Right lobe of liver (tissue), 6 donors: ENCODE data around the gene RBFOX1. TPM values are rescaled to one million over a fixed set of nuclear protein-coding genes. Genes with fewer than 3 reads are reported as not detected.

Experiments used
- ATAC-seq, 4 donors: fragments of 200-7000 bp; cut with Tn5 transposase; one replicate each; pipeline ENCODE4 v1.9.1; 2020; ENCODE audit warnings: mild to moderate bottlenecking in 4 of 4, moderate library complexity in 4 of 4
- DNase-seq, 3 donors: peaks; one replicate each; pipeline ENCODE4 v3.0.0-alpha.2; 2020
- H3K27ac ChIP-seq, 3 donors: fragments of 200-600 bp; one replicate each; pipeline ENCODE4 v1.8.0; 2022
- H3K27me3 ChIP-seq, 2 donors: fragments of 200-600 bp; one replicate each; pipeline ENCODE4 v1.8.0; 2022
- H3K36me3 ChIP-seq, 4 donors: fragments of 200-600 bp; sonication (generic) in 1 of 4; one replicate each; pipeline versions ENCODE4 v1.5.1 to v1.8.0; 2017 to 2022; ENCODE audit warnings: control low read depth in 1 of 4
- H3K4me1 ChIP-seq, 4 donors: fragments of 200-600 bp; sonication (generic) in 1 of 4; one replicate each; pipeline versions ENCODE4 v1.5.1 to v1.8.0; 2017 to 2022; ENCODE audit warnings: control low read depth in 1 of 4
- H3K4me3 ChIP-seq, 3 donors: fragments of 200-600 bp; one replicate each; pipeline ENCODE4 v1.8.0; 2022
- H3K9me3 ChIP-seq, 4 donors: fragments of 200-600 bp; sonication (generic) in 1 of 4; one replicate each; pipeline versions ENCODE4 v1.5.1 to v1.8.0; 2017 to 2022; ENCODE audit warnings: control low read depth in 1 of 4
- CTCF ChIP-seq, 4 donors: fragments of 200-600 bp in 3 of 4; fragments of 450-650 bp in 1 of 4; IDR thresholded peaks; one replicate each; pipeline versions ENCODE4 v1.5.1 to v1.8.0; 2016 to 2022; ENCODE audit warnings: antibody characterized with exemption in 4 of 4, mild to moderate bottlenecking in 2 of 4
- POLR2A ChIP-seq: fragments of 450-650 bp; IDR thresholded peaks from one replicate; pipeline ENCODE4 v1.6.1; 2017; ENCODE audit warnings: antibody characterized with exemption, mild to moderate bottlenecking
- WGBS: methylation state at CpG from one replicate; pipeline ENCODE4 v1.1.6; 2018; ENCODE audit warnings: low coverage, low lambda C conversion rate; ENCODE audit not compliant: insufficient coverage; ENCODE audit errors: missing lambda C conversion rate; 5-methylcytosine and 5-hydroxymethylcytosine counted together
- intact Hi-C, 2 donors: fragments of 100-400 bp; cut with DNase I; formaldehyde crosslinking; loops; one replicate each; pipeline versions ENCODE4 v1.11.2 to v1.14.1; 2022
- total RNA-seq, 6 experiments: library from RNA; depleted of rRNA in 2 of 6; stranded (reverse); fragments of >200 nt in 2 of 6; fragmentation: NEBNext Ultra II Directional in 3 of 6; extraction: Animal tissue kit (Norgen Biotek cat#: 25700) in 3 of 6; gene quantifications; one replicate each; pipeline versions ENCODE4 v1.1.0 to v1.2.4, GENCODE V29; 2016 to 2023
- donor health status: DM: no; HTN: yes; CAD: no.
- donor health status: DM: no; HTN: no; CAD: no.
- donor health status: DM: no; HTN: no; CAD: no.
- donor health status: DM: no; HTN: yes; CAD: no.
- donor health status: DM: no; HTN: yes; CAD: no.

RBFOX1 gene
- total RNA-seq, 6 experiments from 2014 or later = 0.19 TPM; not detected in 5

GRCh38 chr16:7317982-7318381 is 14.7 kb upstream of the RBFOX1 start:
- DNase-seq (no peak), ATAC-seq (no peak)
- intact Hi-C loops = no loop called here
- Histone ChIP-seq H3K27ac (no peak overlapping the region), H3K36me3 (no peaks in the 10 kb centered on the region), H3K4me1 (no peaks in the 10 kb centered on the region), H3K9me3 (no peaks in the 10 kb centered on the region), H3K27me3 (no peaks in the 10 kb centered on the region), H3K4me3 (no peak overlapping the region)
- TF ChIP-seq POLR2A (no peak), CTCF (IDR thresholded peaks at IDR 0.05) (no peak)
- 72% methylated on average over 5 of the region's 5 CpGs for WGBS

GRCh38 chr16:7318686-7319085 is 14.0 kb upstream of the RBFOX1 start:
- no peaks in the 10 kb centered on the region for H3K9me3 ChIP-seq
- TF ChIP-seq POLR2A (no peak), CTCF (IDR thresholded peaks at IDR 0.05) (no peak)
- no peak for DNase-seq
- ATAC-seq = no peak
- H3K4me1 ChIP-seq = no peaks in the 10 kb centered on the region
- no peak overlapping the region for H3K4me3 ChIP-seq
- WGBS = 69% methylated on average over 7 of the region's 7 CpGs
- no peaks in the 10 kb centered on the region for H3K27me3 ChIP-seq
- no peaks in the 10 kb centered on the region for H3K36me3 ChIP-seq
- intact Hi-C loops = no loop called here
- H3K27ac ChIP-seq = no peak overlapping the region

GRCh38 chr16:7319514-7319913 is 13.1 kb upstream of the RBFOX1 start:
- Histone ChIP-seq H3K36me3 (no peaks in the 10 kb centered on the region), H3K4me1 (no peaks in the 10 kb centered on the region), H3K27ac (no peak overlapping the region), H3K4me3 (no peak overlapping the region), H3K9me3 (no peaks in the 10 kb centered on the region), H3K27me3 (no peaks in the 10 kb centered on the region)
- intact Hi-C loops = no loop called here
- ATAC-seq (no peak), DNase-seq (no peak)
- WGBS = 41% methylated on average over 3 of the region's 4 CpGs
- no peak for TF ChIP-seq CTCF (IDR thresholded peaks at IDR 0.05)
- TF ChIP-seq POLR2A = no peak

GRCh38 chr16:7321661-7322060 is 11.0 kb upstream of the RBFOX1 start:
- DNase-seq = no peak
- no peak for ATAC-seq
- no peaks in the 10 kb centered on the region for H3K36me3 ChIP-seq
- H3K27ac ChIP-seq = no peak overlapping the region
- intact Hi-C loops = no loop called here
- H3K27me3 ChIP-seq = no peaks in the 10 kb centered on the region
- H3K9me3 ChIP-seq = no peaks in the 10 kb centered on the region
- no peak overlapping the region for H3K4me3 ChIP-seq
- 22% methylated on average over 1 of the region's 1 CpG for WGBS
- TF ChIP-seq CTCF (IDR thresholded peaks at IDR 0.05) (no peak), POLR2A (no peak)
- no peaks in the 10 kb centered on the region for H3K4me1 ChIP-seq

GRCh38 chr16:7324321-7324720 is 8.3 kb upstream of the RBFOX1 start:
- WGBS = 11% methylated on average over 3 of the region's 3 CpGs

More at GRCh38 chr16:7324321-7324720, 8.3 kb upstream of the RBFOX1 start:
- intact Hi-C loops = no loop called here
- H3K4me3 ChIP-seq = no peak overlapping the region
- H3K27me3 ChIP-seq = no peaks in the 10 kb centered on the region
- no peaks in the 10 kb centered on the region for H3K36me3 ChIP-seq
- H3K27ac ChIP-seq = no peak overlapping the region
- no peaks in the 10 kb centered on the region for H3K9me3 ChIP-seq
- DNase-seq = no peak
- ATAC-seq = no peak
- no peaks in the 10 kb centered on the region for H3K4me1 ChIP-seq
- no peak for TF ChIP-seq CTCF (IDR thresholded peaks at IDR 0.05)
